ENCODE data around the gene POMT1. TPM values are rescaled to one million over a fixed set of nuclear protein-coding genes. Genes with fewer than 3 reads are reported as not detected.

Gene POMT1
- total RNA-seq, 2 donors from 2014 or later = 22.1 to 34.6 TPM

DNA sequence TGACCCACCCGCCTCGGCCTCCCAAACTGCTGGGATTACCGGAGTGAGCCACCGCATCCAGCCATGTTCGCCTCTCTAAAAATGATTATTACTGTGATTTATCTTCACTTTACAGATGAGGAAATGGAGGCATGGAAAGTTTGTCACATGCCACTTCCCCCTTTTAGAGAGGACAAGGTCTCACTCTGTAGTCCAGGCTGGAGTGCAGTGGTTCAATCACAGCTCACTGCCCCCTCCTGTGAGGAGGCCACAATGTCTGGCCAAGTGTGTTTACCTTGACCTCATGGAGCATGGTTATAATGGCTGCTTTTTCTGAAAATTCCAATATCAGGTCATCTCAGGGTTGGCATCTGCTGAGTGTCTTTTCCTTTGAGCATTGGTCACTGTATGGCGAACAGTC is 49.3 kb downstream of the POMT1 start:
- no peaks in the 10 kb centered on the region for H3K36me3 ChIP-seq (replicated peaks in 1 of 2; ENCODE audit: insufficient read depth in 1 of 2, low read depth in 2 of 2)
- no peak for TF ChIP-seq CTCF (IDR thresholded peaks at IDR 0.05)
- no peak for TF ChIP-seq POLR2A (IDR thresholded peaks at IDR 0.05)
- 75 to 86% methylated on average over 6 of the region's 6 CpGs for WGBS, 2 donors
- ATAC-seq (no peak), DNase-seq (no peak)
- H3K4me3 ChIP-seq = no peak overlapping the region
- intact Hi-C loops (cut with DNase I) = no loop called here
- H3K27me3 ChIP-seq = no peaks in the 10 kb centered on the region
- peaks cover 2% of the 10 kb centered on the region for H3K4me1 ChIP-seq
- H3K9me3 ChIP-seq = no peaks in the 10 kb centered on the region
- H3K27ac ChIP-seq = no peak overlapping the region

- WGBS, 2 donors = 69 to 91% methylated on average over 10 to 37 of the region's 60 CpGs
- DNase-seq = no peak
- intact Hi-C loops (cut with DNase I) = no loop called here
- no peaks in the 10 kb centered on the region for H3K4me1 ChIP-seq
- no peak overlapping the region for H3K4me3 ChIP-seq
- H3K27ac ChIP-seq = no peak overlapping the region
- no peaks in the 10 kb centered on the region for H3K36me3 ChIP-seq (replicated peaks in 1 of 2; ENCODE audit: insufficient read depth in 1 of 2, low read depth in 2 of 2)
- ATAC-seq = no peak
- TF ChIP-seq CTCF (IDR thresholded peaks at IDR 0.05) = no peak
- no peak for TF ChIP-seq POLR2A (IDR thresholded peaks at IDR 0.05)
- H3K9me3 ChIP-seq = no peaks in the 10 kb centered on the region
- H3K27me3 ChIP-seq = no peaks in the 10 kb centered on the region
Observed at GRCh38 chr9:131554087-131554842, 51.5 kb downstream of the POMT1 start.

DNA sequence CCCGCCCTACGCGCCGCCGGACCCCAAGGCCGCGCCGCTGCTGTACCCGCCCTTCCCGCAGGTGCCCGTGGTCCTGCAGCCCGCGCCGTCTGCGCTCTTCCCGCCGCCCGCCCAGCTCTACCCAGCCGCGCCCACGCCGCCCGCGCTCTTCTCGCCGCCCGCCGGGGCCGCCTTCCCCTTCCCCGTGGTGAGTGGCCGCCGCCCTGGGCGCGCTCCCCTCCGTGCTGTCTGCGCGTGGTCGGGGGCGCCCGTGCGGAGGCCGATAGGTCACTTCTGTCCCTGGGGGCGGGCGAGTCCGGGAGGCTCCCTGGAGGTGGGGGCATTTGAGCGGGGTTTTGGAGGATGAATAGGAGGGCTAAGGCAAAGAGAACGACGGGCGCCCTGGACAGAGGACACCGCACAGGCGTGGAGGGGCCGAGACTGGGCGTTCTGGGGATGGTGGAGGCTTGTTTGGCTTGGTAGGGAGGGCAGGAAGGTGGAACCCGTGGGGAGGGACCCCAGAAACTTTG is 52.2 kb downstream of the POMT1 start:
- DNase-seq (no peak), ATAC-seq (no peak)

DNA sequence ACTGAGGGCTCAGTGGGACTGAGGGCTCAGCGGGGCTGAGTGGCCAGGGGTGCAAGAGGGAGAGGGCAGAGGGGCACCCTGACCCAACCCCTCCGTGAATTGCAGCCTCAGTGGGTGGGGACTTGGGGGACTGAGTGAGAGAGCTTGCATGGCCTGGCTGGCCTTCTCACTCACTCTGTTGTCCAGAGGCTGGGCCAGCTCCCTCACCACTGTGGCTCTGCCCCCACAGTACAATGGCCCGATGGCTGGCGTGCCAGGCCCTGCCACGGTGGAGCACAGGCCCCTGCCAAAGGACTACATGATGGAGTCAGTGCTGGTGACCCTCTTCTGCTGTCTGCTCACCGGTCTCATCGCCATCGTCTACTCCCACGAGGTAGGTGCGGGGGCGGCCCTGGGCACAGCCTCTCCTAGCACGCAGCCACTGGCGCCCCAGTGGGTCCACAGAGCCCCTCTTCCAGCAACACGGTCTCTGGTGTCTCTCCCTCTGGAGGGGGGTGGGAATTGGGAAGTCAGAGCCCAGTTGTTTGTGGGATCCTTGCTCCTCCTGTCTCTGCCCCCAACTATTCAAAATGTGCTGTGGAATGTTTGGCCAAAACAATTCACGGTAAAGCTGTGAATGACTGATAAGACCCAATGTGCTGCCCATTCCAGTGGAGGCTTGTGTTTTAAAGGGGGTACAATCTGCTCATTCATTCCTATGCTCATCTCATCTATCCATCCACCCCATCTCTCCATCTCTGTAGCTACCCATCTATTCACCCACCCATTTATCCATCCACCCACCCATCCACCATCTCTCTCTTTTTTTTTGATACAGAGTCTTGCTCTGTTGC is 53.3 kb downstream of the POMT1 start:
- ATAC-seq = no peak
- no peak overlapping the region for H3K27ac ChIP-seq
- no peak for DNase-seq
- intact Hi-C loops (cut with DNase I) = no loop called here
- no peak overlapping the region for H3K4me3 ChIP-seq
- 90 to 93% methylated on average over 9 to 15 of the region's 15 CpGs for WGBS, 2 donors
- TF ChIP-seq POLR2A (IDR thresholded peaks at IDR 0.05) (no peak), CTCF (IDR thresholded peaks at IDR 0.05) (no peak)
- no peaks in the 10 kb centered on the region for H3K27me3 ChIP-seq
- no peaks in the 10 kb centered on the region for H3K9me3 ChIP-seq
- no peaks in the 10 kb centered on the region for H3K4me1 ChIP-seq
- no peaks in the 10 kb centered on the region for H3K36me3 ChIP-seq (replicated peaks in 1 of 2; ENCODE audit: insufficient read depth in 1 of 2, low read depth in 2 of 2)

More for the DNA sequence above, 52.2 kb downstream of the POMT1 start:
- TF ChIP-seq CTCF (IDR thresholded peaks at IDR 0.05) = no peak
- TF ChIP-seq POLR2A (IDR thresholded peaks at IDR 0.05) = no peak
- 62 to 91% methylated on average over 40 to 54 of the region's 54 CpGs for WGBS, 2 donors
- H3K36me3 ChIP-seq (replicated peaks in 1 of 2; ENCODE audit: insufficient read depth in 1 of 2, low read depth in 2 of 2) = no peaks in the 10 kb centered on the region
- no peaks in the 10 kb centered on the region for H3K27me3 ChIP-seq
- H3K4me1 ChIP-seq = no peaks in the 10 kb centered on the region
- no peak overlapping the region for H3K4me3 ChIP-seq
- H3K27ac ChIP-seq = no peak overlapping the region
- intact Hi-C loops (cut with DNase I) = no loop called here
- H3K9me3 ChIP-seq = no peaks in the 10 kb centered on the region

Data from body of pancreas (tissue), 4 donors.